Smooth muscle cell (in vitro differentiated cells): ENCODE results near the gene PCNX2. TPM values are rescaled to one million over a fixed set of nuclear protein-coding genes. Genes with fewer than 3 reads are reported as not detected.

Source experiments
- DNase-seq: peaks from one replicate; lab custom pipeline; 2025; ENCODE audit not compliant: unreplicated experiment; lab: John Stamatoyannopoulos, UW
- H2AFZ ChIP-seq: fragments of 200-600 bp; sonication (generic); 2 replicates; pipeline ENCODE4 v1.6.0; 2016; ENCODE audit warnings: antibody characterized with exemption, low read depth, mild to moderate bottlenecking
- H3F3A ChIP-seq: fragments of 200-600 bp; sonication (generic); 2 replicates; pipeline ENCODE4 v1.6.0; 2017; ENCODE audit warnings: antibody characterized with exemption, low read depth
- H3K27ac ChIP-seq: fragments of 200-600 bp; sonication (generic); 2 replicates; pipeline ENCODE4 v1.5.1; 2016; ENCODE audit warnings: low read depth, mild to moderate bottlenecking
- H3K27me3 ChIP-seq: fragments of 200-600 bp; sonication (generic); 2 replicates; pipeline ENCODE4 v1.6.1; 2016; ENCODE audit warnings: low read depth, mild to moderate bottlenecking
- H3K36me3 ChIP-seq: fragments of 200-600 bp; sonication (generic); 2 replicates; pipeline ENCODE4 v1.5.1; 2016; ENCODE audit warnings: low read depth
- H3K4me1 ChIP-seq: fragments of 200-600 bp; sonication (generic); 2 replicates; pipeline ENCODE4 v1.5.1; 2016; ENCODE audit warnings: low read depth
- H3K4me2 ChIP-seq: fragments of 200-600 bp; sonication (generic); 2 replicates; pipeline ENCODE4 v1.6.0; 2016; ENCODE audit warnings: mild to moderate bottlenecking
- H3K4me3 ChIP-seq: fragments of 200-600 bp; sonication (generic); 2 replicates; pipeline ENCODE4 v1.5.1; 2016; ENCODE audit warnings: mild to moderate bottlenecking
- H3K79me2 ChIP-seq: fragments of 200-600 bp; sonication (generic); 2 replicates; pipeline ENCODE4 v1.6.0; 2016; ENCODE audit warnings: low read depth, mild to moderate bottlenecking
- H3K9ac ChIP-seq: fragments of 200-600 bp; sonication (generic); 2 replicates; pipeline ENCODE4 v1.6.0; 2016; ENCODE audit warnings: low read depth
- H3K9me3 ChIP-seq: fragments of 200-600 bp; sonication (generic); replicated peaks from 2 replicates; pipeline ENCODE4 v1.5.1; 2016; ENCODE audit warnings: low read depth
- H4K20me1 ChIP-seq: fragments of 200-600 bp; sonication (generic); 2 replicates; pipeline ENCODE4 v1.6.0; 2016; ENCODE audit warnings: low read depth
- CTCF ChIP-seq: fragments of 200-600 bp; sonication (generic); IDR thresholded peaks from 2 replicates; pipeline ENCODE4 v1.5.1; 2017; ENCODE audit warnings: borderline replicate concordance, mild to moderate bottlenecking, antibody characterized with exemption; ENCODE audit not compliant: insufficient read depth, poor library complexity, severe bottlenecking
- WGBS: methylation state at CpG from one replicate; pipeline ENCODE4 v1.1.7; 2016; ENCODE audit warnings: low lambda C conversion rate; 5-methylcytosine and 5-hydroxymethylcytosine counted together
- polyA plus RNA-seq: library from polyadenylated mRNA; unstranded; fragments of >200 nt; fragmentation: Nextera tagmentation; extraction: Ambion mirVana; gene quantifications from 2 replicates; pipeline ENCODE4 v1.2.1, GENCODE V29; 2016
- total RNA-seq: library from RNA; depleted of rRNA; stranded (reverse); fragments of >200 nt; gene quantifications from 2 replicates; pipeline ENCODE4 v1.2.3, GENCODE V29; 2014

PCNX2 gene
- total and polyA plus RNA-seq, 2 experiments from 2014 or later, result 4.7 to 18.2 TPM

GRCh38 chr1:232984577-232985425 lies 310.7 kb downstream of the PCNX2 start:
- Histone ChIP-seq H2AFZ (no peak overlapping the region), H3K27ac (no peak overlapping the region), H3F3A (no peaks in the 10 kb centered on the region), H3K9me3 (no peaks in the 10 kb centered on the region), H4K20me1 (no peaks in the 10 kb centered on the region), H3K27me3 (no peaks in the 10 kb centered on the region), H3K4me2 (no peak overlapping the region), H3K79me2 (no peaks in the 10 kb centered on the region), H3K36me3 (no peaks in the 10 kb centered on the region), H3K4me3 (no peak overlapping the region), H3K4me1 (no peaks in the 10 kb centered on the region), H3K9ac (no peak overlapping the region)
- 91% methylated on average over 10 of the region's 10 CpGs for WGBS
- TF ChIP-seq CTCF, result no peak
- DNase-seq, result no peak

- Histone ChIP-seq H3F3A (no peaks in the 10 kb centered on the region), H3K36me3 (no peaks in the 10 kb centered on the region), H3K79me2 (no peaks in the 10 kb centered on the region), H3K4me1 (no peaks in the 10 kb centered on the region), H3K4me3 (no peak overlapping the region), H3K4me2 (no peak overlapping the region), H4K20me1 (no peaks in the 10 kb centered on the region), H3K27ac (no peak overlapping the region), H3K27me3 (no peaks in the 10 kb centered on the region), H2AFZ (no peak overlapping the region), H3K9me3 (no peaks in the 10 kb centered on the region), H3K9ac (no peak overlapping the region)
- no peak for DNase-seq
- WGBS, result 94% methylated on average over 25 of the region's 25 CpGs
- TF ChIP-seq CTCF, result no peak
Measured at GRCh38 chr1:232983817-232984567, 311.5 kb downstream of the PCNX2 start.

- Histone ChIP-seq H3K79me2 (no peaks in the 10 kb centered on the region), H2AFZ (no peak overlapping the region), H3K4me1 (no peaks in the 10 kb centered on the region), H3K9me3 (no peaks in the 10 kb centered on the region), H3F3A (no peaks in the 10 kb centered on the region), H3K4me2 (no peak overlapping the region), H3K9ac (no peak overlapping the region), H4K20me1 (no peaks in the 10 kb centered on the region), H3K4me3 (no peak overlapping the region), H3K27me3 (no peaks in the 10 kb centered on the region), H3K27ac (no peak overlapping the region), H3K36me3 (no peaks in the 10 kb centered on the region)
- DNase-seq, result no peak
- TF ChIP-seq CTCF, result no peak
- WGBS, result 97% methylated on average over 14 of the region's 14 CpGs
Measured at GRCh38 chr1:232983375-232983774, 312.1 kb downstream of the PCNX2 start.
